H1 (cell line): ENCODE measurements around the gene TRIM29. TPM values are rescaled to one million over a fixed set of nuclear protein-coding genes. Genes with fewer than 3 reads are reported as not detected.

Experiments
- CREB1 ChIP-seq: IDR thresholded peaks from 2 replicates; pipeline ENCODE4 v1.6.1; 2012; ENCODE audit warnings: inconsistent platforms
- CTBP2 ChIP-seq: IDR thresholded peaks from 2 replicates; pipeline ENCODE4 v1.7.0; 2011; ENCODE audit warnings: borderline replicate concordance, mild to moderate bottlenecking, moderate library complexity, mixed read lengths, low read length; ENCODE audit not compliant: insufficient read depth, insufficient read length
- HDAC6 ChIP-seq: IDR thresholded peaks from one replicate; pipeline ENCODE4 v1.7.1; 2012; ENCODE audit warnings: low read depth, mild to moderate bottlenecking, inconsistent platforms, low read length, moderate library complexity
- KDM1A ChIP-seq: fragments of 200-600, 300-600 bp; sonication (generic); IDR thresholded peaks from 2 replicates; pipeline ENCODE4 v1.7.1; 2016; ENCODE audit warnings: mild to moderate bottlenecking, low read length, borderline replicate concordance
- KDM4A ChIP-seq: IDR thresholded peaks from one replicate; pipeline ENCODE4 v1.7.1; 2012; ENCODE audit warnings: low read depth, mild to moderate bottlenecking, moderate library complexity, low read length, inconsistent platforms; ENCODE audit not compliant: severe bottlenecking
- NRF1 ChIP-seq: IDR thresholded peaks from 2 replicates; pipeline ENCODE4 v1.6.1; 2011; ENCODE audit warnings: mild to moderate bottlenecking, low read depth, low read length, improper control_type of control experiment
- RAD21 ChIP-seq, 2 experiments: IDR thresholded peaks in 1 of 2; conservative IDR thresholded peaks in 1 of 2; 2 replicates each; pipeline ENCODE4 v1.6.1; 2011; ENCODE audit warnings: low read depth in 2 of 2, low read length in 2 of 2, improper control_type of control experiment in 1 of 2, inconsistent platforms in 1 of 2, mild to moderate bottlenecking in 1 of 2, moderate library complexity in 1 of 2
- SP2 ChIP-seq: IDR thresholded peaks from 2 replicates; pipeline ENCODE4 v1.6.1; 2012; ENCODE audit warnings: mild to moderate bottlenecking, low read length, inconsistent platforms
- polyA plus RNA-seq, 7 experiments: library from polyadenylated mRNA; depleted of rRNA in 3 of 7; stranded (reverse) in 5 of 7; unstranded in 2 of 7; fragments of >200 nt in 5 of 7; fragments of 200-250 nt in 2 of 7; gene quantifications; 1 replicate in 5 of 7; 2 replicates in 1 of 7; 4 replicates in 1 of 7; pipeline versions ENCODE4 v1.2.1 to v1.2.3, GENCODE V29; 2011 to 2013; ENCODE audit warnings: missing spikeins in 2 of 7, mixed read lengths in 2 of 7
- total RNA-seq: library from RNA; stranded (reverse); fragmentation: NEBNext Ultra II Directional; extraction: Animal tissue kit (Norgen Biotek cat#: 25700); gene quantifications from 2 replicates; pipeline ENCODE4 v1.2.1, GENCODE V29; 2021
- TF ChIP-seq, protein P1 (sequence below): IDR thresholded peaks from 2 replicates; pipeline ENCODE4 v1.6.1; 2012; ENCODE audit warnings: inconsistent platforms
- TF ChIP-seq, protein P2 (sequence below): IDR thresholded peaks from 2 replicates; pipeline ENCODE4 v1.6.1; 2011; ENCODE audit warnings: low read length, improper control_type of control experiment
- TF ChIP-seq, protein P3 (sequence below), 3 experiments: IDR thresholded peaks; 1 replicate in 2 of 3; 2 replicates in 1 of 3; pipeline versions ENCODE4 v1.5.1 to v1.6.1; 2011; ENCODE audit warnings: low read length in 3 of 3, mild to moderate bottlenecking in 3 of 3, inconsistent platforms in 2 of 3, low read depth in 1 of 3, moderate library complexity in 1 of 3; ENCODE audit not compliant: insufficient read depth in 1 of 3; ENCODE audit errors: control extremely low read depth in 1 of 3

Gene TRIM29
- total and polyA plus RNA-seq, 2 of the 8 experiments (the other 6 are each of a cell fraction or from before 2014, with no cell fraction given): 0.17 to 0.43 TPM

DNA sequence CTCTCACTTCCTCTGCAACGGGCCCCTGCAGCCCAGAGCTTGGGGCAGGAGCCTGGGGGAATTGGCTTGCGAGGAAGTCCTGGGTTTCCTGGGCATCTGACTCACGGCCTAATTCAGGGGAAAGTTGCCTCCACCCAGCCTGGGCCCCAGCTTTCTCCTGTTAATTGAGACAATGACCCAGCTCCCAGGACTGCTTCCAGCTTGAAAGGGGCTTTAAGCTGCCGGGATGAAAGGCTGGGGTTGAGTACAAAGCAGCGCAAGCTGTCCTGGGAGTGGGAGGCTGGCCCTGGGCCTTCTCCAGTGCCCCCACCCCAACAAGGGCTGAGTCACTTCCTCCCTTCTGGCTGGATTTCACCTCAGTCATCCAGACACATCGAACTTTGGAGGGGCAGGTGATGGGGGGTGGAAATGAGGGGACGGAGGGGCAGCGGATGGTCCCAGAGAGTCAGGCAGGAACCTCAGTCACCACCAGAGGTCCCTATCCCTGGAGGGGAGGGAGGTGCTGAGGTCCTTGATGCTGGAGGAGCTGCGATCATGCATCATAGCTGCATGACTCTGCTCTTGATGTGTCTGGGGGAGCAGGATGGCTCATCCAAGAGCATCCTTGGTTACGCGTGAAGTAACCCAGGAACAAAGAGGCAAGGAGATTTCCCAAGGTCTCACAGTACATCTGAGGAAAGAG, 42.8 kb upstream of the TRIM29 start (continued):
- TF ChIP-seq, protein P1, sequence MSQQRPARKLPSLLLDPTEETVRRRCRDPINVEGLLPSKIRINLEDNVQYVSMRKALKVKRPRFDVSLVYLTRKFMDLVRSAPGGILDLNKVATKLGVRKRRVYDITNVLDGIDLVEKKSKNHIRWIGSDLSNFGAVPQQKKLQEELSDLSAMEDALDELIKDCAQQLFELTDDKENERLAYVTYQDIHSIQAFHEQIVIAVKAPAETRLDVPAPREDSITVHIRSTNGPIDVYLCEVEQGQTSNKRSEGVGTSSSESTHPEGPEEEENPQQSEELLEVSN: no peak
- TF ChIP-seq, protein P2, sequence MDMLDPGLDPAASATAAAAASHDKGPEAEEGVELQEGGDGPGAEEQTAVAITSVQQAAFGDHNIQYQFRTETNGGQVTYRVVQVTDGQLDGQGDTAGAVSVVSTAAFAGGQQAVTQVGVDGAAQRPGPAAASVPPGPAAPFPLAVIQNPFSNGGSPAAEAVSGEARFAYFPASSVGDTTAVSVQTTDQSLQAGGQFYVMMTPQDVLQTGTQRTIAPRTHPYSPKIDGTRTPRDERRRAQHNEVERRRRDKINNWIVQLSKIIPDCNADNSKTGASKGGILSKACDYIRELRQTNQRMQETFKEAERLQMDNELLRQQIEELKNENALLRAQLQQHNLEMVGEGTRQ: no peak
- TF ChIP-seq NRF1: no peak
- TF ChIP-seq, protein P3, sequence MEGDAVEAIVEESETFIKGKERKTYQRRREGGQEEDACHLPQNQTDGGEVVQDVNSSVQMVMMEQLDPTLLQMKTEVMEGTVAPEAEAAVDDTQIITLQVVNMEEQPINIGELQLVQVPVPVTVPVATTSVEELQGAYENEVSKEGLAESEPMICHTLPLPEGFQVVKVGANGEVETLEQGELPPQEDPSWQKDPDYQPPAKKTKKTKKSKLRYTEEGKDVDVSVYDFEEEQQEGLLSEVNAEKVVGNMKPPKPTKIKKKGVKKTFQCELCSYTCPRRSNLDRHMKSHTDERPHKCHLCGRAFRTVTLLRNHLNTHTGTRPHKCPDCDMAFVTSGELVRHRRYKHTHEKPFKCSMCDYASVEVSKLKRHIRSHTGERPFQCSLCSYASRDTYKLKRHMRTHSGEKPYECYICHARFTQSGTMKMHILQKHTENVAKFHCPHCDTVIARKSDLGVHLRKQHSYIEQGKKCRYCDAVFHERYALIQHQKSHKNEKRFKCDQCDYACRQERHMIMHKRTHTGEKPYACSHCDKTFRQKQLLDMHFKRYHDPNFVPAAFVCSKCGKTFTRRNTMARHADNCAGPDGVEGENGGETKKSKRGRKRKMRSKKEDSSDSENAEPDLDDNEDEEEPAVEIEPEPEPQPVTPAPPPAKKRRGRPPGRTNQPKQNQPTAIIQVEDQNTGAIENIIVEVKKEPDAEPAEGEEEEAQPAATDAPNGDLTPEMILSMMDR (IDR thresholded peaks at IDR 0.05; ENCODE audit: control extremely low read depth in 1 of 3, insufficient read depth in 1 of 3, low read depth in 1 of 3, low read length in 3 of 3): peak in 2 of 3 experiments; percentile 52 to 53; a peak in 2 of 4 replicates
- TF ChIP-seq KDM4A: no peak
- TF ChIP-seq CREB1: no peak
- TF ChIP-seq SP2: no peak
- TF ChIP-seq KDM1A: no peak
- peak; percentile 11 to 14; a peak in 1 of 4 replicates for TF ChIP-seq RAD21 (IDR thresholded peaks at IDR 0.05 in 1 of 2, conservative IDR thresholded peaks at IDR 0.05 in 1 of 2; ENCODE audit: low read depth in 2 of 2, low read length in 2 of 2)
- peak; percentile 34 for TF ChIP-seq CTBP2
- no peak for TF ChIP-seq HDAC6
- TF ChIP-seq, all 59 proteins: peak for 6
